Spleen (tissue), 11 donors: Measurements from ENCODE around the gene MSH5. TPM values are rescaled to one million over a fixed set of nuclear protein-coding genes. Genes with fewer than 3 reads are reported as not detected.

Experiments used
- DNase-seq: peaks from one replicate; pipeline ENCODE4 v3.0.0-alpha.2; 2020
- H3K27ac ChIP-seq, 8 donors: fragments of 200-600 bp; sonication (generic) in 7 of 8; 1 replicate in 4 of 8; 2 replicates in 4 of 8; pipeline versions ENCODE4 v1.5.0 to v1.8.0; 2016 to 2021; ENCODE audit warnings: inconsistent platforms in 4 of 8, mild to moderate bottlenecking in 4 of 8, moderate library complexity in 1 of 8
- H3K27me3 ChIP-seq, 7 donors: fragments of 200-600 bp; sonication (generic) in 6 of 7; replicated peaks in 1 of 7; 1 replicate in 4 of 7; 2 replicates in 3 of 7; pipeline versions ENCODE4 v1.5.0 to v1.8.0; 2016 to 2021; ENCODE audit warnings: inconsistent platforms in 3 of 7, mild to moderate bottlenecking in 1 of 7
- H3K36me3 ChIP-seq, 6 donors: fragments of 200-600 bp; sonication (generic) in 5 of 6; 1 replicate in 4 of 6; 2 replicates in 2 of 6; pipeline versions ENCODE4 v1.5.0 to v1.8.0; 2016 to 2021; ENCODE audit warnings: inconsistent platforms in 2 of 6
- H3K4me1 ChIP-seq, 6 donors: fragments of 200-600 bp; sonication (generic) in 5 of 6; 1 replicate in 3 of 6; 2 replicates in 3 of 6; pipeline versions ENCODE4 v1.5.0 to v1.8.0; 2016 to 2021; ENCODE audit warnings: inconsistent platforms in 3 of 6
- H3K4me3 ChIP-seq, 8 donors: fragments of 200-600 bp; sonication (generic) in 7 of 8; 1 replicate in 4 of 8; 2 replicates in 4 of 8; pipeline versions ENCODE4 v1.5.0 to v1.8.0; 2016 to 2021; ENCODE audit warnings: inconsistent platforms in 4 of 8, mild to moderate bottlenecking in 4 of 8, moderate library complexity in 2 of 8
- H3K9me3 ChIP-seq, 8 donors: fragments of 200-600 bp; sonication (generic) in 7 of 8; 1 replicate in 4 of 8; 2 replicates in 4 of 8; pipeline versions ENCODE4 v1.5.0 to v1.8.0; 2016 to 2021; ENCODE audit warnings: inconsistent platforms in 4 of 8
- CTCF ChIP-seq, 11 experiments: fragments of 200-600 bp in 7 of 11; fragments of 450-650 bp in 4 of 11; sonication (generic) in 4 of 11; IDR thresholded peaks in 8 of 11; conservative IDR thresholded peaks in 3 of 11; 1 replicate in 7 of 11; 2 replicates in 4 of 11; pipeline versions ENCODE4 v1.4.0 to v1.8.0; 2016 to 2021; ENCODE audit warnings: antibody characterized with exemption in 11 of 11, inconsistent platforms in 4 of 11, mild to moderate bottlenecking in 1 of 11
- POLR2A ChIP-seq, 3 donors: fragments of 450-650 bp; IDR thresholded peaks; one replicate each; pipeline ENCODE4 v1.5.1; 2017; ENCODE audit warnings: antibody characterized with exemption in 3 of 3, mild to moderate bottlenecking in 1 of 3
- POLR2AphosphoS5 ChIP-seq, 3 donors: sonication (generic); formaldehyde crosslinking; IDR thresholded peaks; one replicate each; pipeline ENCODE4 v1.5.1; 2017; ENCODE audit warnings: antibody characterized with exemption in 3 of 3
- WGBS, 5 donors: extraction: QIAGEN DNeasy Blood & Tissue Kit in 3 of 5; methylation state at CpG; one replicate each; pipeline versions ENCODE4 v1.1.5 to v1.1.7; 2013 to 2018; 5-methylcytosine and 5-hydroxymethylcytosine counted together
- intact Hi-C: fragments of 100-400 bp; cut with DNase I; formaldehyde crosslinking; loops from one replicate; pipeline ENCODE4 v1.15.0; 2023; ENCODE audit warnings: low total_unique reads
- polyA plus RNA-seq, 3 donors: library from polyadenylated mRNA; stranded (reverse); fragments of 200-250 nt; gene quantifications; one replicate each; pipeline ENCODE4 v1.2.1, GENCODE V29; 2013
- total RNA-seq, 7 donors: library from RNA; depleted of rRNA in 3 of 7; stranded (reverse); fragments of >200 nt in 3 of 7; fragmentation: NEBNext Ultra II Directional in 4 of 7; extraction: Animal tissue kit (Norgen Biotek cat#: 25700) in 4 of 7; gene quantifications; one replicate each; pipeline versions ENCODE4 v1.1.0 to v1.2.1, GENCODE V29; 2016 to 2021
- donor health status: healthy with polysubstance abuse.
- donor health status: DM: no; HTN: no; CAD: no; lungs with moderate emphysema.
- donor health status: DM: no; HTN: no; CAD: no.
- donor health status: Bipolar disorder and iron deficiency.
- donor health status: healthy.
- donor health status: DM: no; HTN: no; CAD: no.
- donor health status: DM: yes; HTN: yes; CAD: no.

MSH5 gene
- total and polyA plus RNA-seq, 10 donors: 11.2 to 35.2 (median 26.8) TPM

GRCh38 chr6:31794866-31795615 lies 55.2 kb downstream of the MSH5 start:
- intact Hi-C loops: loop anchor here (10.0 kb wide), 1 partner anchor 60 kb away; the partner anchor contains the start of gene CLIC1
- Histone ChIP-seq H3K4me1 (peaks cover 18 to 84% (median 63%) of the 10 kb centered on the region in 6 donors), H3K4me3 (peak overlapping the region; percentile 74 to 98 (median 90)), H3K9me3 (no peaks in the 10 kb centered on the region), H3K36me3 (peaks cover 0 to 34% (median 14%) of the 10 kb centered on the region in 6 donors), H3K27ac (peak overlapping the region; percentile 91 to 100 (median 96)), H3K27me3 (no peaks in the 10 kb centered on the region)
- TF ChIP-seq CTCF (IDR thresholded peaks at IDR 0.05 in 8 of 11, conservative IDR thresholded peaks at IDR 0.05 in 3 of 11): no peak
- TF ChIP-seq POLR2AphosphoS5 (IDR thresholded peaks at IDR 0.05): no peak
- no peak for TF ChIP-seq POLR2A (IDR thresholded peaks at IDR 0.05)
- peak; percentile 84 for DNase-seq
- 1 to 3% (median 1%) methylated on average over 38 to 44 of the region's 44 CpGs for WGBS, 5 donors

GRCh38 chr6:31795616-31796298 lies 56.0 kb downstream of the MSH5 start, which contains the start of gene VARS1:
Gene VARS1 (minus strand): TSS chr6:31795752. CDS start chr6:31795217, 535 bp downstream.
- Histone ChIP-seq H3K9me3 (no peaks in the 10 kb centered on the region), H3K27ac (peak within 1 kb of the TSS; percentile 91 to 100 (median 96)), H3K36me3 (peaks cover 0 to 26% (median 14%) of the 10 kb centered on the region in 6 donors), H3K4me3 (peak within 1 kb of the TSS; percentile 74 to 98 (median 90)), H3K27me3 (no peaks in the 10 kb centered on the region), H3K4me1 (peaks cover 18 to 77% (median 57%) of the 10 kb centered on the region in 6 donors)
- intact Hi-C loops: loop anchor here (10.0 kb wide), 1 partner anchor 61 kb away; the partner anchor contains the start of gene CLIC1
- peak; percentile 79 to 90 (median 83) for TF ChIP-seq POLR2AphosphoS5 (IDR thresholded peaks at IDR 0.05)
- peak in 1 of 3 donors; percentile 58 for TF ChIP-seq POLR2A (IDR thresholded peaks at IDR 0.05)
- peak; percentile 83 to 98 (median 93) for TF ChIP-seq CTCF (IDR thresholded peaks at IDR 0.05 in 8 of 11, conservative IDR thresholded peaks at IDR 0.05 in 3 of 11)
- peak; percentile 99 for DNase-seq
- 1 to 2% (median 1%) methylated on average over 22 to 75 of the region's 75 CpGs for WGBS, 5 donors

GRCh38 chr6:31796993-31797385 lies 57.2 kb downstream of the MSH5 start:
- WGBS, 5 donors: 84 to 98% (median 97%) methylated on average over 2 of the region's 2 CpGs
- Histone ChIP-seq H3K4me3 (no peak overlapping the region), H3K27ac (peak overlapping the region; percentile 67 to 100 (median 95))

GRCh38 chr6:31797588-31797987 lies 57.8 kb downstream of the MSH5 start:
- H3K27ac ChIP-seq: peak overlapping the region; percentile 67 to 100 (median 95)
- peaks cover 0 to 24% (median 12%) of the 10 kb centered on the region in 6 donors for H3K36me3 ChIP-seq
- TF ChIP-seq POLR2A (IDR thresholded peaks at IDR 0.05) (peak in 1 of 3 donors; percentile 25), POLR2AphosphoS5 (IDR thresholded peaks at IDR 0.05) (peak in 2 of 3 donors; percentile 69 to 81), CTCF (IDR thresholded peaks at IDR 0.05 in 8 of 11, conservative IDR thresholded peaks at IDR 0.05 in 3 of 11) (no peak)
- 13 to 19% (median 16%) methylated on average over 5 of the region's 5 CpGs for WGBS, 5 donors
- H3K4me3 ChIP-seq: no peak overlapping the region
- no peaks in the 10 kb centered on the region for H3K9me3 ChIP-seq
- intact Hi-C loops: loop anchor here (10.0 kb wide), 1 partner anchor 63 kb away; the partner anchor contains the start of gene CLIC1
- peaks cover 18 to 60% (median 49%) of the 10 kb centered on the region in 6 donors for H3K4me1 ChIP-seq
- H3K27me3 ChIP-seq: no peaks in the 10 kb centered on the region
- DNase-seq: peak; percentile 83

More at GRCh38 chr6:31796993-31797385, 57.2 kb downstream of the MSH5 start:
- peaks cover 18 to 65% (median 49%) of the 10 kb centered on the region in 6 donors for H3K4me1 ChIP-seq
- peaks cover 0 to 24% (median 10%) of the 10 kb centered on the region in 6 donors for H3K36me3 ChIP-seq
- no peak for TF ChIP-seq POLR2AphosphoS5 (IDR thresholded peaks at IDR 0.05)
- DNase-seq: no peak
- no peaks in the 10 kb centered on the region for H3K27me3 ChIP-seq
- no peaks in the 10 kb centered on the region for H3K9me3 ChIP-seq
- intact Hi-C loops: loop anchor here (10.0 kb wide), 1 partner anchor 62 kb away; the partner anchor contains the start of gene CLIC1
